OCI-LY1 (cell line): ENCODE results near the gene RHOXF2B.
"Not testable (repeated sequence)": the region's sequence is repeated elsewhere in the genome, so short reads cannot be mapped to it uniquely, and the experiment has no call there.

ENCODE experiments used
- EZH2 ChIP-seq: fragments of 200-600 bp; sonication (generic), shearing (Covaris generic); IDR thresholded peaks from 2 replicates; pipeline ENCODE4 v1.8.0; 2017; ENCODE audit warnings: borderline replicate concordance, mixed run types, mild to moderate bottlenecking, antibody characterized with exemption, low read length, moderate library complexity, mixed read lengths
- TF ChIP-seq, protein P1 (sequence below): fragments of 200-600 bp; sonication (generic), shearing (Covaris generic); IDR thresholded peaks from 2 replicates; pipeline ENCODE4 v1.5.1; 2017; ENCODE audit warnings: mild to moderate bottlenecking, antibody characterized with exemption, low read length, moderate library complexity, mixed read lengths

DNA sequence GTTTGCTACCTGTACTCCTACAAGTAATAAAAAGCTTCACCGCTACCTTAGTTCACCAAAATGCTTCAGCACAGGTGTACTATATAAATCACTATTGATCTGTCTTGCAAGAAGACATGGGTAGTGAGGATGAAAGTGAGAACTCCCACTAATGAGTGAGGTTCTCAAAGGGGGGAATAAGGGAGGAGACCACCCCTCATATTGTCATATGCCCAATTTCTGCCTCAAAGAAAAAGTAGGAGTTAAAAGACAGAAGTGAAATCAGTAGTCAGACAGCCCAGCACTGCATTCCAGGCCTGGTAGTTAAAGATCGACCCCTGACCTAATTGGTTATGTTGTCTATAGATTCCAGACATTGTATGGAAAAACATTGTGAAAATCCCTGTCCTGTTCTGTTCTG, 23.6 kb upstream of the RHOXF2B start:
- not testable (repeated sequence) for TF ChIP-seq EZH2
- TF ChIP-seq, protein P1, sequence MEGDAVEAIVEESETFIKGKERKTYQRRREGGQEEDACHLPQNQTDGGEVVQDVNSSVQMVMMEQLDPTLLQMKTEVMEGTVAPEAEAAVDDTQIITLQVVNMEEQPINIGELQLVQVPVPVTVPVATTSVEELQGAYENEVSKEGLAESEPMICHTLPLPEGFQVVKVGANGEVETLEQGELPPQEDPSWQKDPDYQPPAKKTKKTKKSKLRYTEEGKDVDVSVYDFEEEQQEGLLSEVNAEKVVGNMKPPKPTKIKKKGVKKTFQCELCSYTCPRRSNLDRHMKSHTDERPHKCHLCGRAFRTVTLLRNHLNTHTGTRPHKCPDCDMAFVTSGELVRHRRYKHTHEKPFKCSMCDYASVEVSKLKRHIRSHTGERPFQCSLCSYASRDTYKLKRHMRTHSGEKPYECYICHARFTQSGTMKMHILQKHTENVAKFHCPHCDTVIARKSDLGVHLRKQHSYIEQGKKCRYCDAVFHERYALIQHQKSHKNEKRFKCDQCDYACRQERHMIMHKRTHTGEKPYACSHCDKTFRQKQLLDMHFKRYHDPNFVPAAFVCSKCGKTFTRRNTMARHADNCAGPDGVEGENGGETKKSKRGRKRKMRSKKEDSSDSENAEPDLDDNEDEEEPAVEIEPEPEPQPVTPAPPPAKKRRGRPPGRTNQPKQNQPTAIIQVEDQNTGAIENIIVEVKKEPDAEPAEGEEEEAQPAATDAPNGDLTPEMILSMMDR = not testable (repeated sequence)
